ENCODE measurements around the gene CAPN8.

- TF ChIP-seq, protein P1, sequence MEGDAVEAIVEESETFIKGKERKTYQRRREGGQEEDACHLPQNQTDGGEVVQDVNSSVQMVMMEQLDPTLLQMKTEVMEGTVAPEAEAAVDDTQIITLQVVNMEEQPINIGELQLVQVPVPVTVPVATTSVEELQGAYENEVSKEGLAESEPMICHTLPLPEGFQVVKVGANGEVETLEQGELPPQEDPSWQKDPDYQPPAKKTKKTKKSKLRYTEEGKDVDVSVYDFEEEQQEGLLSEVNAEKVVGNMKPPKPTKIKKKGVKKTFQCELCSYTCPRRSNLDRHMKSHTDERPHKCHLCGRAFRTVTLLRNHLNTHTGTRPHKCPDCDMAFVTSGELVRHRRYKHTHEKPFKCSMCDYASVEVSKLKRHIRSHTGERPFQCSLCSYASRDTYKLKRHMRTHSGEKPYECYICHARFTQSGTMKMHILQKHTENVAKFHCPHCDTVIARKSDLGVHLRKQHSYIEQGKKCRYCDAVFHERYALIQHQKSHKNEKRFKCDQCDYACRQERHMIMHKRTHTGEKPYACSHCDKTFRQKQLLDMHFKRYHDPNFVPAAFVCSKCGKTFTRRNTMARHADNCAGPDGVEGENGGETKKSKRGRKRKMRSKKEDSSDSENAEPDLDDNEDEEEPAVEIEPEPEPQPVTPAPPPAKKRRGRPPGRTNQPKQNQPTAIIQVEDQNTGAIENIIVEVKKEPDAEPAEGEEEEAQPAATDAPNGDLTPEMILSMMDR (IDR thresholded peaks at IDR 0.05): no peak
- TF ChIP-seq POLR2AphosphoS5 (IDR thresholded peaks at IDR 0.05): no peak
Observed at GRCh38 chr1:223684488-223684792, 18.9 kb upstream of the CAPN8 start.
